WTC11 (cell line): ENCODE measurements around the gene CMTM4. TPM values are rescaled to one million over a fixed set of nuclear protein-coding genes. Genes with fewer than 3 reads are reported as not detected.

Experiments
- ATAC-seq: fragments of 200-7000 bp; cut with Tn5 transposase; 2 replicates; pipeline ENCODE4 v1.10.0; 2021; ENCODE audit warnings: mild to moderate bottlenecking, moderate library complexity
- CTCF ChIA-PET: fragments of 300-600 bp; sonication (Branson Sonifier 250); formaldehyde crosslinking; loops from one replicate; lab custom pipeline; 2021; ENCODE audit warnings: antibody characterized with exemption; lab: Charles Lee
- POLR2A ChIA-PET: fragments of 350-600 bp; sonication (Branson Sonifier 250); formaldehyde crosslinking; loops from one replicate; lab custom pipeline; 2021; ENCODE audit warnings: antibody characterized with exemption; lab: Charles Lee
- DNase-seq: peaks from one replicate; pipeline ENCODE4 v3.0.0; 2021; ENCODE audit warnings: low spot score
- H3K27ac Mint-ChIP-seq: 2 replicates; pipeline ENCODE4 v1.8.0; 2021; ENCODE audit warnings: mixed read lengths
- H3K27me3 Mint-ChIP-seq: 2 replicates; pipeline ENCODE4 v1.8.0; 2021; ENCODE audit warnings: low read depth, mild to moderate bottlenecking, moderate library complexity, mixed read lengths
- H3K36me3 Mint-ChIP-seq: 2 replicates; pipeline ENCODE4 v1.8.0; 2021; ENCODE audit warnings: mixed read lengths
- H3K4me1 Mint-ChIP-seq: 2 replicates; pipeline ENCODE4 v1.8.0; 2022; ENCODE audit warnings: mixed read lengths
- H3K4me3 Mint-ChIP-seq: 2 replicates; pipeline ENCODE4 v1.8.0; 2021; ENCODE audit warnings: mild to moderate bottlenecking, moderate library complexity, mixed read lengths
- H3K9me3 Mint-ChIP-seq: 2 replicates; pipeline ENCODE4 v1.8.0; 2021; ENCODE audit warnings: mixed read lengths
- ATF1 ChIP-seq: sonication (generic); formaldehyde crosslinking; IDR thresholded peaks from 2 replicates; pipeline ENCODE4 v1.8.1; 2023; ENCODE audit warnings: mild to moderate bottlenecking, moderate library complexity, missing genetic modification reagents
- CREB1 ChIP-seq: sonication (generic); formaldehyde crosslinking; IDR thresholded peaks from 2 replicates; pipeline ENCODE4 v1.8.0; 2023; ENCODE audit warnings: mild to moderate bottlenecking, missing genetic modification reagents
- FOXK1 ChIP-seq: sonication (generic); formaldehyde crosslinking; IDR thresholded peaks from 2 replicates; pipeline ENCODE4 v1.8.0; 2022; ENCODE audit warnings: mild to moderate bottlenecking, moderate library complexity, missing genetic modification reagents
- GTF2I ChIP-seq: fragments of 250-450 bp; sonication (Bioruptor Pico); conservative IDR thresholded peaks from 2 replicates; pipeline ENCODE4 v1.4.0; 2021; ENCODE audit warnings: mild to moderate bottlenecking
- IRF1 ChIP-seq: sonication (generic); formaldehyde crosslinking; IDR thresholded peaks from 2 replicates; pipeline ENCODE4 v1.8.0; 2023; ENCODE audit warnings: missing genetic modification reagents
- MXD4 ChIP-seq: fragments of 250-450 bp; sonication (Bioruptor Pico); IDR thresholded peaks from 2 replicates; pipeline ENCODE4 v1.8.0; 2021; ENCODE audit warnings: mild to moderate bottlenecking, moderate library complexity, borderline replicate concordance
- MYBL2 ChIP-seq: sonication (generic); formaldehyde crosslinking; IDR thresholded peaks from 2 replicates; pipeline ENCODE4 v1.8.1; 2023; ENCODE audit warnings: mild to moderate bottlenecking, moderate library complexity, missing genetic modification reagents
- NFATC4 ChIP-seq: fragments of 250-450 bp; sonication (Bioruptor Pico); IDR thresholded peaks from 2 replicates; pipeline ENCODE4 v1.9.0; 2021; ENCODE audit warnings: mild to moderate bottlenecking
- NFE2L1 ChIP-seq: sonication (generic); formaldehyde crosslinking; IDR thresholded peaks from 2 replicates; pipeline ENCODE4 v1.8.1; 2023; ENCODE audit warnings: missing genetic modification reagents
- NFYB ChIP-seq: sonication (generic); formaldehyde crosslinking; conservative IDR thresholded peaks from 2 replicates; pipeline ENCODE4 v1.8.0; 2022; ENCODE audit warnings: low read depth, missing genetic modification reagents
- NR3C1 ChIP-seq: sonication (generic); formaldehyde crosslinking; conservative IDR thresholded peaks from 2 replicates; pipeline ENCODE4 v1.8.1; 2023; ENCODE audit warnings: low read depth, mild to moderate bottlenecking, missing genetic modification reagents
- PRDM15 ChIP-seq: sonication (generic); formaldehyde crosslinking; IDR thresholded peaks from 2 replicates; pipeline ENCODE4 v1.8.0; 2022; ENCODE audit warnings: missing genetic modification reagents
- TCF7 ChIP-seq: sonication (generic); formaldehyde crosslinking; IDR thresholded peaks from 2 replicates; pipeline ENCODE4 v1.8.0; 2022; ENCODE audit warnings: mild to moderate bottlenecking, low read depth, missing genetic modification reagents, moderate library complexity
- total RNA-seq: library from RNA; stranded (reverse); gene quantifications from 3 replicates; pipeline ENCODE4 v1.2.3, GENCODE V29; 2021
- TF ChIP-seq, protein P1 (sequence below): sonication (generic); formaldehyde crosslinking; IDR thresholded peaks from 2 replicates; pipeline ENCODE4 v1.8.1; 2023; ENCODE audit warnings: mild to moderate bottlenecking, missing genetic modification reagents, moderate library complexity
- TF ChIP-seq, protein P2 (sequence below): fragments of 250-450 bp; sonication (Bioruptor Pico); IDR thresholded peaks from 2 replicates; pipeline ENCODE4 v1.9.0; 2021; ENCODE audit warnings: mild to moderate bottlenecking, borderline replicate concordance

CMTM4 gene
- total RNA-seq, 1 experiment from 2014 or later, result 56.2 TPM

GRCh38 chr16:66673691-66674090 is 22.9 kb downstream of the CMTM4 start (continued):
- TF ChIP-seq PRDM15 (CRISPR knock-in tag), result no peak

DNA sequence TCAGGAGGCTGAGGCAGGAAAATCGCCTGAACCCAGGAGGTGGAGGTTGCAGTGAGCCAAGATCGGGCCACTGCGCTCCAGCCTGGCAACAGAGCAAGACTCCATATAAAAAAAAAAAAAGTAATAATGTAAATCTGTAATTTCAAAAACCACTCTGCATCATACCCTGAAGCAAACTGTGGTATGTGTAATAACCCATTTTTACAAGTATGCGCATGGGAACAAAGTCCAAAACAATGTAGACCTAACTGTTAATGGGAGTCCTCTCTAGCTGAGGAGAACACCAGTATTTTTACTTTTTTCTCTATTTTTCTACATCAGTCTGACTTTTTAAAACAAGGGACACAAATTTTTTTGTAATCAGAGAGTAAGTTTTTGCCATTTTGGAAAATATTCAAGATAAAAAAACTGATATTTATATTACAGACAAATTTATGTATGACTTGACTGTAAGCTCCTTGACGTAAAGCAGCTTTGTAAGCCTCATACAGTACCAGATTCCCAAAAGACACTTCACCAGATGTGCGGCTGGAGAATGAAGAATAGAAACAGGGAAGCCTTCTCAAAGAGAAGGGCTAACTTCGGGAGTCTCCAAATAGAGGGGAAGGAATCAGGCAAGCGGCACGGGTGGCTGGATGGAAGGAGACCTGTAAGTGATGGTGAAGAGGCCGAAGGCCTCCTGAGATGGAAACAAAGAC is 25.7 kb downstream of the CMTM4 start:
- CTCF ChIA-PET, result interaction anchor here (0.7 to 2.2 kb wide), 4 partner anchors 9 to 160 kb away, joined by 3 to 6 read pairs (median 4); partner anchors contain the start of gene NAE1
- Mint-ChIP-seq H3K27ac (peak overlapping the region; percentile 37; the same call in 1 of the 2 replicates), H3K36me3 (peaks cover 7% of the 10 kb centered on the region), H3K27me3 (no peaks in the 10 kb centered on the region; the same call in 1 of the 2 replicates), H3K4me3 (no peak overlapping the region), H3K4me1 (no peaks in the 10 kb centered on the region), H3K9me3 (no peaks in the 10 kb centered on the region)
- POLR2A ChIA-PET, result no interaction called here
- no peak for TF ChIP-seq TCF7 (CRISPR knock-in tag)
- no peak for DNase-seq
- no peak for ATAC-seq

DNA sequence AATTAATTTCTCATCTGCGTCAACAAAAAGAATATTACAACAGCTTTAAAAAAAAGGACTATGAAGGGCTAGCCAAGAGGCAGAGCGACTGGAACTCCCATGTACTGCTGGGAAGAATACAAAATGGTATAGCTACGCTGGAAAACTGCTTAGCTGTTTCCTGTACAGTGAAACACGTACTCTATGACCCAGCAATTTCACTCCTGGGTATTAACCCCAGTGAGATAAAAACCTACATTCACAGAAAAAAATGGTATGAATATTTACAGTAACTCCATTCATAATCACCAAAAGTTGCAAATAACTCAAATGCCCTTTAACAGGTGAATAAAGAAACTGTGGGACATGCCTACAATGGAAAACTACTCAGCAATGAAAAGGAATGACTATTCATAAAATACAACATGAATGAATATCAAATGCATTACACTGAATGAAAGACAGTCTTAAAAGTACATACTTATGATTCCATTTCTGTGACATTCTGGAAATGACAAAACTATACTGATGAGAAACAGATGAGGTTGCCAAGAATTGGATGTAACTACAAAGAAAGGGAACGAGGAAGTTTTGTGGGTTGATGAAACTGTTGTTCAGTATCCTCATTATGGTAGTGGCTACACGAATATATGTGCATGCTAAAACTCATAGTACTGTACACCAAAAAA is 27.6 kb downstream of the CMTM4 start:
- CTCF ChIA-PET, result interaction anchor here (3.3 kb wide), 1 partner anchor 18 kb away, joined by 17 read pairs; no protein-coding TSS in a partner anchor
- no peaks in the 10 kb centered on the region; the same call in 1 of the 2 replicates for H3K27me3 Mint-ChIP-seq
- no peak overlapping the region for H3K27ac Mint-ChIP-seq
- H3K36me3 Mint-ChIP-seq, result peaks cover 6% of the 10 kb centered on the region
- no peaks in the 10 kb centered on the region for H3K4me1 Mint-ChIP-seq
- H3K9me3 Mint-ChIP-seq, result no peaks in the 10 kb centered on the region
- no peak for TF ChIP-seq IRF1
- no peak for TF ChIP-seq NFYB (CRISPR knock-in tag)
- no peak for TF ChIP-seq FOXK1 (CRISPR knock-in tag)
- TF ChIP-seq, protein P1, sequence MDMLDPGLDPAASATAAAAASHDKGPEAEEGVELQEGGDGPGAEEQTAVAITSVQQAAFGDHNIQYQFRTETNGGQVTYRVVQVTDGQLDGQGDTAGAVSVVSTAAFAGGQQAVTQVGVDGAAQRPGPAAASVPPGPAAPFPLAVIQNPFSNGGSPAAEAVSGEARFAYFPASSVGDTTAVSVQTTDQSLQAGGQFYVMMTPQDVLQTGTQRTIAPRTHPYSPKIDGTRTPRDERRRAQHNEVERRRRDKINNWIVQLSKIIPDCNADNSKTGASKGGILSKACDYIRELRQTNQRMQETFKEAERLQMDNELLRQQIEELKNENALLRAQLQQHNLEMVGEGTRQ (CRISPR knock-in tag), result no peak
- TF ChIP-seq NR3C1 (CRISPR knock-in tag), result no peak
- TF ChIP-seq NFE2L1, result no peak
- TF ChIP-seq CREB1 (CRISPR knock-in tag), result no peak
- no peak for TF ChIP-seq NFATC4 (CRISPR knock-in tag)
- TF ChIP-seq MYBL2 (CRISPR knock-in tag), result no peak
- no peak for TF ChIP-seq ATF1
- TF ChIP-seq MXD4 (CRISPR knock-in tag), result no peak
- no peak for TF ChIP-seq GTF2I
- TF ChIP-seq, protein P2, sequence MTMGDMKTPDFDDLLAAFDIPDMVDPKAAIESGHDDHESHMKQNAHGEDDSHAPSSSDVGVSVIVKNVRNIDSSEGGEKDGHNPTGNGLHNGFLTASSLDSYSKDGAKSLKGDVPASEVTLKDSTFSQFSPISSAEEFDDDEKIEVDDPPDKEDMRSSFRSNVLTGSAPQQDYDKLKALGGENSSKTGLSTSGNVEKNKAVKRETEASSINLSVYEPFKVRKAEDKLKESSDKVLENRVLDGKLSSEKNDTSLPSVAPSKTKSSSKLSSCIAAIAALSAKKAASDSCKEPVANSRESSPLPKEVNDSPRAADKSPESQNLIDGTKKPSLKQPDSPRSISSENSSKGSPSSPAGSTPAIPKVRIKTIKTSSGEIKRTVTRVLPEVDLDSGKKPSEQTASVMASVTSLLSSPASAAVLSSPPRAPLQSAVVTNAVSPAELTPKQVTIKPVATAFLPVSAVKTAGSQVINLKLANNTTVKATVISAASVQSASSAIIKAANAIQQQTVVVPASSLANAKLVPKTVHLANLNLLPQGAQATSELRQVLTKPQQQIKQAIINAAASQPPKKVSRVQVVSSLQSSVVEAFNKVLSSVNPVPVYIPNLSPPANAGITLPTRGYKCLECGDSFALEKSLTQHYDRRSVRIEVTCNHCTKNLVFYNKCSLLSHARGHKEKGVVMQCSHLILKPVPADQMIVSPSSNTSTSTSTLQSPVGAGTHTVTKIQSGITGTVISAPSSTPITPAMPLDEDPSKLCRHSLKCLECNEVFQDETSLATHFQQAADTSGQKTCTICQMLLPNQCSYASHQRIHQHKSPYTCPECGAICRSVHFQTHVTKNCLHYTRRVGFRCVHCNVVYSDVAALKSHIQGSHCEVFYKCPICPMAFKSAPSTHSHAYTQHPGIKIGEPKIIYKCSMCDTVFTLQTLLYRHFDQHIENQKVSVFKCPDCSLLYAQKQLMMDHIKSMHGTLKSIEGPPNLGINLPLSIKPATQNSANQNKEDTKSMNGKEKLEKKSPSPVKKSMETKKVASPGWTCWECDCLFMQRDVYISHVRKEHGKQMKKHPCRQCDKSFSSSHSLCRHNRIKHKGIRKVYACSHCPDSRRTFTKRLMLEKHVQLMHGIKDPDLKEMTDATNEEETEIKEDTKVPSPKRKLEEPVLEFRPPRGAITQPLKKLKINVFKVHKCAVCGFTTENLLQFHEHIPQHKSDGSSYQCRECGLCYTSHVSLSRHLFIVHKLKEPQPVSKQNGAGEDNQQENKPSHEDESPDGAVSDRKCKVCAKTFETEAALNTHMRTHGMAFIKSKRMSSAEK, result no peak
- H3K4me3 Mint-ChIP-seq, result no peak overlapping the region
- DNase-seq (no peak), ATAC-seq (no peak)
- POLR2A ChIA-PET, result no interaction called here
